Hypothalamus (tissue), 51 donors: ENCODE data around the gene KRT81.
"Not testable (repeated sequence)": the region's sequence is repeated elsewhere in the genome, so short reads cannot be mapped to it uniquely, and the experiment has no call there.

Source experiments
- DNase-seq, 51 donors: peaks; one replicate each; lab custom pipeline; 2025; lab: John Stamatoyannopoulos, UW

KRT81 gene

DNA sequence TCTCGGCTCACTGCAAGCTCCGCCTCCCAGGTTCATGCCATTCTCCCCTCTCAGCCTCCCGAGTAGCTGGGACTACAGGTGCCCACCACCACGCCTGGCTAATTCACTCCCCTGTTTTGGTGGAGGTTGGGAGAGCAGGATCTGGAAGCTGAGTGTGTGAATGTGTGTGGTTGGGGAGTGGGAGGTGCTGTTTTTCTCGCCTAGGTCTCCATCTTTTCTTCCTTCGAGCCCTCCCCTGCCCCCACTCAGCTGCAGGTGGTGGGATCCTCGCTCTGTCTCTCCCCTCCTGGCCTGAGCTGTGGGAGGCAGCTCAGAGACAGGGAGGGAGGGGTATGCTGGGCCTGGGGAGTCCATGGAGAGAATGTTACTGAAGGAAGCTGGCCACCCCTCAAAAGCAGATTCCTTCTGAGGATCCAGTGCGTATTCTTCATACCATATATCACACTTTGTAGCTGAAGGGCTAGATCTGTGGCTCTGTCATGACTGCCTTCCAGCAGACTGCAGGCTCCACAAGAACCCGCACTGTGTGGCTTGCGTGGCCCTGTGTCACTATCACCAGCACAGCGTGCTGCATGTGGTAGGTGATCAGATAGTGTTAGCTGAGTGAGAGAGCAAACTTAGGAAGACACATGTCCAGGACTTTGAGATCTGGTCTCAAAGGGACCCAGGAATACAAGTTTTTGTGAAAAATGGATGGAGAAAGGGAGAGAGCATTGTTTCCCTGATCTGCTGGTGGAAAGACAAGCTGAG lies 27.1 kb upstream of the KRT81 start:
- DNase-seq = no peak

DNA sequence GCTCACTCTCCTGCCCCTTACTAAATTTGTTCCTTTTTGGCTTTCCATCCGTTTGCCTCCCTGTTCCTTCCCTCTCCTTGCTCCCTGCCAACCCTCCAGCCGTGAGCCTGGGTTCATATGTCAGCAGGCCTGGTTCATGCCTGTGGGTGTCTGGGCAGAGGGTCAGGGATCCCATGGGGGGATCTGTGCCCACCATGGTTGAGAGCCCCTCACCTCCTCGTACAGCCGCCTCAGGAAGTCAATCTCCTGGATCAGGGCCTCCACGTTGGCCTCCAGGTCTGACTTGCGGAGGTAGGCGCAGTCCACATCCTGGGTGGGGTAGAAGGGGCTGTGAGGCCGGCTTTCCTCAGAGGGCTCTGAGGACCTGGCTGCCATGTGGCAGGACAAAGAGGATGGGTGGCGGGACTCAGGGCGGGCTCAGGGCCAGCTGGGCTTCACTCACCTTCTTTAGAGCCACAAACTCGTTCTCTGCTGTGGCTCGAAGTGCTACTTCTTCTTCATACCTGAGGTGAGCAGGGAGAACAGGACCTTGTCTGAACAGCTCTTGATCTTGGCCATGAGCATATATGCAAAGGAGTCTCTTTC lies 26.2 kb upstream of the KRT81 start:
- no peak for DNase-seq

DNA sequence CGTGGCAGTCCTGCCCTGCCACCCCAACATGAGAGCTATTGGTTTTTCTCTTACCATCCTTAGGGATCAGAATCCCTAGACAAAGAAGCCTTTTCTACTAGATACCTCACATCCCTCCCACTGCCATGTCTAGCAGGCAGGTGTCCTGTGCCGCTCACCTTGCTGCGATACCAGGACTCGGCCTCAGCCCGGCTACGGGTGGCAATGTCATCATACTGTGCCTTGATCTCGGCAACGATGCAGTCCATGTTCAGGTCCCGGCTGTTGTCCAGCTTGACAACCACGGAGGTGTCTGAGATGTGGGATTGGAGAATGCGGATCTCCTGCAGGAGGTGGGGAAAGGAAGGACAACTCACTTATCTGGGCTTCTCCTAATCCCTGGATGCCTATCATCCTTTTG lies 25.4 kb upstream of the KRT81 start:
- DNase-seq = no peak

DNA sequence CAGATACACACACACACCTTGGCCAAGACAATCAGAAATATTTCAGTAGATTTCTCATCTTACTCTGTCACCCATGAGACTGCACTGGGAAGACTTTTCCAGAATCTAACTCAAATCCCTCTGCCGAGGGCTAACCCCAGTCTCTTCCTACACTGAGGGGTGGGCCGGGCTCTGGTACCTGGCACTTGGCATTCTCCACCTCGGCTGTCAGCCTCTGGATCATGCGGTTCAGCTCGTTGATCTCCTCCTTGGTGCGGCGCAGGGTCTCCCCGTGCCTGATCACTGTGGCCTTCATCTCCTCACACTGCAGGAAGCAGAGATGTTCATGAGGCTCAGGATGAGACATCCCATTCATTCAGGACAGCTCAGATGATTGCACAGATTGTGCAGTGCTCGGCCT lies 25.0 kb upstream of the KRT81 start:
- DNase-seq = no peak

DNA sequence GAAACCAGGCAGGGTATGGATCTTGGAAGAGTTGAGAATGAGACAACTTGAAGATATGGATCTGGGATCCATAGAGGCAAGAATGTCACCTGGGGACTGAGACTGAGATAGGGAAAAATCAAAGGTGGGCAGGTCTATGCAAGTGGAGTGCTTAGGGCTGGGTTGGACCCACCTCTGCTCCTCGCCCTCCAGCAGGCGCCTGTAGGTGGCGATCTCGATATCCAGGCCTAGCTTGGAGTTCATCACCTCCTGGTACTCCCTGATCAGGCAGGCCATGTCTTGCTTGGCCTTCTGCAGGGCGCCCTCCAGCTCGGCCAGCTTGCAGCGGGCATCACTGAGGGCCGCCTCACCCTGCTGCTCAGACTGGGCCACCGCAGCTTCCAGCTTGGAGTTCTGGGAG lies 24.4 kb upstream of the KRT81 start:
- DNase-seq = not testable (repeated sequence)

DNA sequence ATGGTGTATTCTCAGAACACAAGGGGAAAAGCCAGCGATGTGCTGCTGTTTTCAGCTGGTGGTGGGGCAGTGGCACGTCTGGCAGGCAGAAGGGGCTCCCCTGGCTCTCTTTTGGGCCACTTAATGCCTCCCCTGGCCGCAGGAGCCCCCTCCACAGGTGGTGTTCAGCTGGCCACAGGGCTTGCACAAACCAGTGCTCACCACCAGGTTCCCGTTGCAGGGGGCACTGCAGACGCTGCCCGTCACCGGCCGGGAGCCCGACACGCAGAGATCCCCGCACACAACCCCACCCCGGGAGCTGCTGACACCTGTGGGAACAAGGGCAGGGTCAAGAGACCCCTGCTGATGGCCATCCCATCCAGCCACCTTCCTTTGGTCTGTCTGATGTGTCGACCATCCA lies 23.2 kb upstream of the KRT81 start:
- DNase-seq = no peak

DNA sequence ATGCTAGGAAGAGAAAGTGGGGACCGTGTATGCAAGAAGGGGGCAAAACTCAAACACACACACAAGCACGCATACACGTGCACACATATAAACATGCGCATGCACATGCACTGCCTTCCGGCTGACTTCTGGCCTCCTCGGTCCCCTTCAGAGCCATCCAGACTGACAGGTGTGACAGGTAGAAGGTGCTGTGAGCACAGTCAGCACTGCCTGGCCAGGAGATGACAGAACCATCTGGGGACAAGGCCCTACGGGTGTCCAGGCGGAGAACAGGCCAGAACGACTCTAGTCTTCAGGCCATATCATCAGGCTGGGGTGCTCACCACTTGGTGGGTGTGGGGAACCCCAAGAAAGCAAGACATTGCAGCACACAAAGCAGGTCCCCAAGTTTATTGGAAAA lies 22.6 kb upstream of the KRT81 start:
- no peak for DNase-seq

DNA sequence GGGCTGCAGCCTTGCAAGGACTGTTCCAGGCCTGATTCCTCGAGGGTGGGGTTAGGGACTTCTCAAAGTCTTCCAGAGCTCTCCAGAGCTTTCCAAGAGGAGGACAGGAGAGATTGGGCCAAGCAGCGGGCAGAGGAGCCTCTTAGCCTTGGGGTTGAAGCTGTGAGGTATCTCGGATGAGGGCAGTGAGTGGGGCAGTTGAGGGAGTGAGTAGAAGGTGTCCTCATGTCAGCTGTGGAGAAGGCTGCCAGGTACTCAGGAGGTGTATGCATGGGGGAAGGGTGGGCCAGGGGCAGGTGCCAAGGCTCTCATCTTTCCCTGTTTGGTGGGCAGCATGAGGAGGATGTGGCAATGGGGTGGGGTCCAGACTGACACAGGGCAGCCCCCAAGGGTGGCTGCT lies 22.1 kb upstream of the KRT81 start:
- DNase-seq = no peak

DNA sequence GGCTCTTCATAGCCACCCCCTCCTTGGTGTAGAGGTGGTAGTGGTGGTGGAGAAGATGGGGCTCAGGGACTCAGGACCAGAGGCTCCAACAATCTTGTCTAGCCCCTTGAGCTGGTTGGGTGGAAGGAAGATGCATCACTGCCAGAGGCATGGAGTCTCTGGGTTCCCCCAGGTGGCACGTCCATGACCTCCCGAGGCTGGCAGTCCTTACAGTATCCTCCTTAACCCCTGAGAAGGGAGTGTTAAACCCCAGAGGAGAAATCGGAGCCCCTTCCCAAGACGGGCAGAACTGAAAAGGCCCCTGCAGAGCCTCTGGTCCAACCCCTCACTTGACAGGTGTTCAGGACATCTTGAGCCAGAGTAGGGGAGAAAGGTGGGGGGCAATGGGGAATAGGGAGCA lies 20.8 kb upstream of the KRT81 start:
- DNase-seq = no peak

DNA sequence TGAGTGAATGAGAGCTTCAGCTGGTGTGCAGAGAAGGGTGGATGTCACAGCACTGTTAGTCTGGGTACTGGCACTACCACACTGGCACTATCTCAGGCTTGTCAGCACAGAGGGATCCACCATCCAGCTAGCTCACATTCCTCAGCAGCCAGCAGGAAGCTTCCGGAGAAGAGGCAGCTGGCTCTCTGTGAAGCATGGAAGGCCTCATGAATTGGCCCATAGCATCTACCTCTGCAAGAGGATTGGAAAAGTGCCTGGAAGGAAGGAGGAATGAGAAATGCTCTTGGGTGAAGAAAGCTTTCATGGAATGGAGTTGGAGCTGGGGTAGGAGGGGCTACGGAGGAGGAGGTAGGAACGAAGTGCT lies 19.9 kb upstream of the KRT81 start:
- DNase-seq = no peak

DNA sequence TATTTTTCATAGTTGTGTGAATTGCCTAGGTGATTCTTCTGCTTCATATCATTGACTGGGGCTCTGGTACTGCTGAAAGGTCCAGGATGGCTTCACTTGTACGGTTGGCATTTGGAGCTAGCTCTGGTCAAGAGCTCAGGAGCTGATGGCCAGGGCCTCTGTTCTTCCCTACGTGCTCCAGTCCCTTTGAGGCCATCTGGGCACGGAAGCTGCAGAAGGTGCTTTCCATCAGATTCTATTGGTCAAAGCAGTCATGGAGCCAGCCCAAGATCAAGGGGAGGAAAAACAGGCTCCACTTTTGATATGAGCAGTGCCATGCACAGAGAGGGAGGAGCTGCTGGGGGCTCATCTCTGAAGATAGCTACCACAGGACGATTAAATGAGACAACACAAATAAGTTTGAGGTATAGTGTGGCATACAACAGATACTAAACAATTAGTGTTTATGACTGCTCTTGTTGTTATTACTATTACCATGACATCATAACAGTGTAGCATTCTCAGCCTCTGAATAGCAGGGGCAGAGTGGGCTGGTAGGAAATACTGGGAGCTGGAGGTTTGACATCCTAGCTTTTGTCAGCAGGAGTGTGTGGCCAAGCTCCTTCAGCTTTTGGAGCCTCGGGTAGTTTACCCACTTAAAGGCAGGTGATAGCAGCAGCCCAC lies 19.4 kb upstream of the KRT81 start:
- DNase-seq = no peak

DNA sequence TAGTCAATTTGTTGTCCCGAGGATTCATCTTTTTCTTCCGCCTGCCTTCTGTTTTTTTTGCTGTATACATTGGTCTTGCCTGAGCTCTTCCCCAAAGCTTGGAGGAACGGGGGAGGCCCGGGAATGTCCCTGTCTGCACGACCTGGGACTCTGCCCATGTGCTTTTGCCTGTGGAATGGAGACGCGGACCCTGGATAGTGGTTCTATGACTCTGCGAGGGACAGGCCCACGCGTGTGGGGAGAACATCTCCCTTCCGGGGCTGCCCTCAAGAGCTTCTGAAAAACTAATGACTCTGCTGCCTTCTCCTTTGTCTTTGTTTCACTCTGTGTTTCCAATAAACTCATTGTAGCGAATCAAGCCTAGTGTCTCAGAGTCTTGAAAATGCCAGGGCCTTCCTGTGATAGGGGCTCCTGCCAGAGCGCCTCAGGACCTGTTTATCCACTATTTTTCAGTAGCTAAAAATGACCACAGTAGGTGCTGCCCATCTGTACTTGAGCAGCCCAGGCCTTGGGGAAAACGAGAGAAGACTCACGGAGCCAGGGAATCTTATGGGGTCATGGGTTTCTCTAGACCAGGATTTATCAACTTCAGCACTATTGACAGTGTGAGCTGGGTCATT lies 17.6 kb upstream of the KRT81 start:
- peak in 2 of 51 donors; percentile 56 to 76 for DNase-seq

DNA sequence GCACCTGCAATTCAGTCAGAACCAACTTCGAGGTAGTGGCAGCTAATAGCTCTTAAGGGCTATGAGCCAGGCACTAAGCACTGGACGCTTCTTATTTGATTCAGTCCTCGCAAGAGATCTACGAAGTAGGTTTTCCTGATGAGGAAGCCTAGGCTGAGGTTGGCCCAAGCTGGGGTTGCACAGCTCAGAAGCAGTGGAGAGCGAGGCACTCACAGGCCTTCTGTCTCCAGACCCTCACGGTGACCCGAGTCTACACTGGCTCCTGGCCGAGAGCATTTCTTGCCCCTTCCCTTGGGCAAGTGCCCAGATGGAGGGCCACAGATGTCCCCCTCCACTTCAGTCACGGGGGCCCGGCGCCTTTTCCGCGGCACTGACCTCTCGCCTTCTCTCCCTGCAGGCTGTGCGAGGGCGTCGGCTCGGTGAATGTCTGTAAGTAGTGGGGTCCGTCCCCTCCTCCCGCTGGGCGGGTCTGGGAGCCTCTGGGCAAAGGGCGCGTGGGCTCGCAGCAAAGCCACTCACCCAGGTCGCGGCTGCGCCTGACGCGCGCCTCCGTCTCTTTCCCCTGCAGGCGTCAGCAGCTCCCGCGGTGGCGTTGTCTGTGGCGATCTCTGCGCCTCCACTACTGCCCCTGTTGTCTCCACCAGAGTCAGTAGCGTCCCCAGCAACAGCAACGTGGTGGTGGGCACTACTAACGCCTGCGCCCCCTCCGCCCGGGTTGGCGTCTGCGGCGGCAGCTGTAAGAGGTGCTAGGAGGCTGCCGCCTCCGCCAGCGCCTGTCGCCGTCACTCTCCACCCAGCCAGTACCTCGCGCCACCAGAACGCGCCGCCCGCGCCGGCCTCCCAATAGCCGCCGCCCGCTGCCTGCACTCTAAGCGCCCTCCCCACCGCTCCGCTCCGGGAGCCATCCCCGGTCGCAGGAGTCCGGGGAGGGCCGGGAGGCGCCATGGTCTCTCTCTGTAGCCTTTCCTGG lies 16.8 kb upstream of the KRT81 start:
- DNase-seq = peak in 47 of 51 donors; percentile 10 to 80 (median 53)

DNA sequence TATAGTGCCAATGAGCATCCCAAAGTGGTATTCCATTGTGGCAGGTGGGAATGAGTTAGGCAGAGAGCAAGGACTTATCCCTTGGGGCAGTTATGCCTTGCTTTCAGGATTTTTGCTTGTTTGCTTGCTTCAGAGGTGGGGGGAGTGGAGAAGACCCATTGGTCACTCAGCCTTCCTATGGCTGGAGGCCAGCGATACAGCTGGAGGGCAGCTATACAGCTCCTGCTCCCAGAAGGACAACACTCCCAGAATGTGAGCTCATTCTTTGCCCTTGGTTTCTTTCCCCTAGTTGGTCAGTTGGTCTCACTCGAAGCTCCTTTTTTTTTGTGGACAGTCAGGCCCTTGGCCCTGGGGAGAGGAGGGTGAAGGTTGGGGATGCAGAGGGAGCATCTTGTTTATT lies 15.4 kb upstream of the KRT81 start:
- DNase-seq = no peak

DNA sequence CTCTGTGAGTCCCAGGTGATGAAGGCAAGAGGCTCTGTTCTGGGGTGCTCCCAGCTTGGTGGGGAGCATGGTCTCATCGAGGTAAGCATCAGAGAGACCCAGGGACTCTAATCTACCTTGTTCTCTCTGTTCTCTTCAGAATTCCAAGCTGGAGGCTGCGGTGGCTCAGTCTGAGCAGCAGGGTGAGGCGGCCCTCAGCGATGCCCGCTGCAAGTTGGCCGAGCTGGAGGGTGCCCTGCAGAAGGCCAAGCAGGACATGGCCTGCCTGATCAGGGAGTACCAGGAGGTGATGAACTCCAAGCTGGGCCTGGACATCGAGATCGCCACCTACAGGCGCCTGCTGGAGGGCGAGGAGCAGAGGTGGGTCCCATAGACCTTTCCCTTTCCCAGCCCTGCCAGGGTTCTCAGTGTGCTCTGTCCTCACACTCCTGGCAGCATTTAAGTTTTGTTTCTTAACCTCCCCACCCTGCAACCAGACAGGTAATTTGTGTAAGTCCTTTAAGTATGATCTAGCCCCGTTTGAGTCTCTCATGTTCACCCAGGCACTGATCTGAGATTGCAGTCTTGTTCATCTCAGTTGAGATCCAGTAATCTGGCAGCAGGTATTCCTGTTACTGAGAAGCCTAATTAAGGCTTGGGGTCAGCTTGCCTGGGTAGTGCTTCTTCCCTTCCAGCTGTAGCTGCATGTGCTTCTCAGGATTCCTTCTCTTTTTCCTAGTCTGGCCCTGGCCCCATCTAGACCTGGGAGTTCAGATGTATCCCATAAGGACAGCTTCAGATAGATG lies 14.8 kb upstream of the KRT81 start:
- no peak for DNase-seq

DNA sequence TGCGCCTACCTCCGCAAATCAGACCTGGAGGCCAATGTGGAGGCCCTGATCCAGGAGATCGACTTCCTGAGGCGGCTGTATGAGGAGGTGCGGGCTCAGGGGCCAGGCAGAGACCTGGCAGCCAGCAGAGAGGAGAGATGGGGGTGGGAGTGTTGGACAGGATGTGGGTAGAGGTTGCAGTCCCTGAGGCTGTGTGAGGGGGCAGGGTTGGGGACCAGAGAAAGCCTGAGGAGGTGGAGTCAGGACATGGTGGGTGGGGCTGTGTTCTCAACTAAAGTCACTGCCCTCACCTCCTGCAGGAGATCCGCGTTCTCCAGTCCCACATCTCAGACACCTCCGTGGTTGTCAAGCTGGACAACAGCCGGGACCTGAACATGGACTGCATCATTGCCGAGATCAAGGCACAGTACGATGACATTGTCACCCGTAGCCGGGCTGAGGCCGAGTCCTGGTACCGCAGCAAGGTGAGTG lies 13.6 kb upstream of the KRT81 start:
- not testable (repeated sequence) for DNase-seq

DNA sequence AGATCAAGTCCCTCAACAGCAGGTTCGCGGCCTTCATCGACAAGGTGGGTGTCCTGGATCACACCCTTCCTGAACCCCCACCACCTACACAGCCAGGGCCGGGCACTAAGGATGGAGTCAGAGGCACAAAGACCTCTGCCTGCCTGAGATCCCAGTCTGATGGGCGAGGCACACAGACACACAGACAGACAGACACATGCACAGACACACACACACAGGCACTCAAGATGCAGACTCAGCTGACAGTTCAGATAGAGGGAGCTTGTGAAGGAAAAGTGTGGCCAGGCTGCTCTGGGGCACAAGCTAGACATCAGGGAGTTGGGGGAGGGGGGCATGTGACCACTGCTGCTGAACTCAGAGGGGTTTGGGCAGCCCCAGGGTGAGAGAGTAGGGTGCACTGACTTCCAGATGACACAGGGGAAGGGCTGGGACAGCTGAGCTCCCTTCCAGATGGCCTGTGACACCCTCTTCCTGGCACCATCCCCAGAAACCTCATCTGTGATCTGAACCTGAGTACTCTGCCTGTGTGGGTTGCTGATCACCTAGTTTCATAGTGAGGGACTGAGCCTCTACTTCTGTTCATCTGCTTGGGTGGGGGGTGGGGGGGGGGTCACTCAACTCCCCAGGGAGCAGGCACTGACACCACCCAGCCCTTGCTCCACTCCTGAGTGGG lies 11.0 kb upstream of the KRT81 start:
- DNase-seq = not testable (repeated sequence)

DNA sequence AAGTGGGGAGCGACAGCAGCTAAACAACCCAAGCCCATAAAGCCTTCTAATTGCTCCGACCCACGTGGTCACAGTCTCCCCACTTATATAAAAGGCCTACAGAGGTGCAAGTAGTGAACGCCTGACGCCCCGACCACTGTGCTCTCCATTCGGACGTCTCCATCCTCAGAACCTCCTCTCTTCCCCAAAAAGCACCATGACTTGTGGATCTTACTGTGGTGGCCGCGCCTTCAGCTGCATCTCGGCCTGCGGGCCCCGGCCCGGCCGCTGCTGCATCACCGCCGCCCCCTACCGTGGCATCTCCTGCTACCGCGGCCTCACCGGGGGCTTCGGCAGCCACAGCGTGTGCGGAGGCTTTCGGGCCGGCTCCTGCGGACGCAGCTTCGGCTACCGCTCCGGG lies 10.4 kb upstream of the KRT81 start:
- DNase-seq = not testable (repeated sequence)
